ENCODE results near the gene TGM5. TPM values are rescaled to one million over a fixed set of nuclear protein-coding genes. Genes with fewer than 3 reads are reported as not detected.

The TGM5 gene
- total and polyA plus RNA-seq, 11 donors = 1.2 TPM; not detected in 10

DNA sequence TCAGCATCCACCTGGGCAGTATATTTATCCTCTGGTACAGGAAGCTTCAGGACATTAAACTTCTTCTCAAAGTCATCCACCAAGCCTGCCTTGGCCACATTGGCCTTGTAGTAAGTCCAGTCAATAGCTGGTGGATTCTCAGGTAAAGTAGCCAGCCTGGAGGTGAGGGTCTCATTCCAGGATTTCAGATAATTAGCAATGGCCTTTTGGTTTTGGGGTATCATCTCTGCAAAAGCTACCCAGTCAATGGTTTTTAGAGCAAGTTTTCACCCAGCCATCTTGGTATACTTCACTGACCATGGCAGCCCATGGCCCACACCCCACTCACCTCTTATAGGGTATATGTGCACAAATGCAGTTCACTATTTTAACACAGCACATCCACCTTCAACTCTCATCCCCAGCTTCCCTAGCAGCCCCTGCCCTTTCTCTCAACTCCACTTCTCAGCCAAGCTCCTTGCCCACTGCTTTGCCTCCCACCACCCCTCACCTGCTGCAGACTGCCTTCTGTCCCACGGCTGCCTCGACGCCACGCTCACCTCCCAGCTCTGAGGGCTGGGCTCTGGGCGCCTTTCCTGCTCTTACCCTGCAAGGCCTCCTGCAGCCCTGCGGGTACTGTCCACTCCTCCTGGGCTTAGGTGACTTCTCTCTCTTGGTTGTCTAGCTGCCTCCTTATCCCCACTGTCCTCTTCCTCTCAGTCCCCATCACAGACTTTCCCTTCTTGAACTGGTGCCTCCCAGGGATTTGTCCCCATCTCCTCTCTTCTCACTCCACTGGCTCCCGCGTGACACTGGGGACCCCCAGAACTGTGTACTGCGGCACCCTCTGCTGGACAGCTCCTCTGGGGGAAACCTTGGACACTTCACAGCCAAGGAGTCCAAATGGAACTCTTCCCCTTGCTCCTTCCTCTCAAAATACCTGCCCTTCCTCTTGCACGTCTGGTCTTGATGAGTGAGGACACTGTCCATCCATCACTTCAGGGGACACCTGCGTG, 1.7 kb upstream of the TGM5 start:
- Histone ChIP-seq H3K36me3 (no peaks in the 10 kb centered on the region), H3K9me3 (peaks cover 0 to 11% (median 0%) of the 10 kb centered on the region in 12 donors), H3K27ac (no peak overlapping the region), H3K4me1 (peaks cover 0 to 2% (median 0%) of the 10 kb centered on the region in 12 donors), H3K4me3 (no peak overlapping the region), H3K27me3 (peaks cover 0 to 10% (median 0%) of the 10 kb centered on the region in 9 donors)
- ATAC-seq (peak in 2 of 4 donors; percentile 39 to 52), DNase-seq (no peak)
- intact Hi-C loops (cut with DNase I) = no loop called here
- WGBS, 4 donors = 48 to 65% (median 58%) methylated on average over 11 of the region's 11 CpGs
- no peak for TF ChIP-seq POLR2A (IDR thresholded peaks at IDR 0.05)
- TF ChIP-seq, protein P1, sequence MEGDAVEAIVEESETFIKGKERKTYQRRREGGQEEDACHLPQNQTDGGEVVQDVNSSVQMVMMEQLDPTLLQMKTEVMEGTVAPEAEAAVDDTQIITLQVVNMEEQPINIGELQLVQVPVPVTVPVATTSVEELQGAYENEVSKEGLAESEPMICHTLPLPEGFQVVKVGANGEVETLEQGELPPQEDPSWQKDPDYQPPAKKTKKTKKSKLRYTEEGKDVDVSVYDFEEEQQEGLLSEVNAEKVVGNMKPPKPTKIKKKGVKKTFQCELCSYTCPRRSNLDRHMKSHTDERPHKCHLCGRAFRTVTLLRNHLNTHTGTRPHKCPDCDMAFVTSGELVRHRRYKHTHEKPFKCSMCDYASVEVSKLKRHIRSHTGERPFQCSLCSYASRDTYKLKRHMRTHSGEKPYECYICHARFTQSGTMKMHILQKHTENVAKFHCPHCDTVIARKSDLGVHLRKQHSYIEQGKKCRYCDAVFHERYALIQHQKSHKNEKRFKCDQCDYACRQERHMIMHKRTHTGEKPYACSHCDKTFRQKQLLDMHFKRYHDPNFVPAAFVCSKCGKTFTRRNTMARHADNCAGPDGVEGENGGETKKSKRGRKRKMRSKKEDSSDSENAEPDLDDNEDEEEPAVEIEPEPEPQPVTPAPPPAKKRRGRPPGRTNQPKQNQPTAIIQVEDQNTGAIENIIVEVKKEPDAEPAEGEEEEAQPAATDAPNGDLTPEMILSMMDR (IDR thresholded peaks at IDR 0.05) = peak in 6 of 12 donors; percentile 7 to 33 (median 15)

GRCh38 chr15:43267439-43267838, 711 bp upstream of the TGM5 start:
- Histone ChIP-seq H3K4me3 (no peak overlapping the region), H3K9me3 (peaks cover 0 to 10% (median 0%) of the 10 kb centered on the region in 12 donors), H3K36me3 (no peaks in the 10 kb centered on the region), H3K27ac (no peak overlapping the region), H3K27me3 (peaks cover 0 to 10% (median 0%) of the 10 kb centered on the region in 9 donors), H3K4me1 (no peaks in the 10 kb centered on the region)
- ATAC-seq (no peak), DNase-seq (no peak)
- intact Hi-C loops (cut with DNase I) = no loop called here
- 84 to 95% (median 93%) methylated on average over 2 of the region's 2 CpGs for WGBS, 4 donors
- TF ChIP-seq, protein P1 (IDR thresholded peaks at IDR 0.05) = no peak
- no peak for TF ChIP-seq POLR2A (IDR thresholded peaks at IDR 0.05)

DNA sequence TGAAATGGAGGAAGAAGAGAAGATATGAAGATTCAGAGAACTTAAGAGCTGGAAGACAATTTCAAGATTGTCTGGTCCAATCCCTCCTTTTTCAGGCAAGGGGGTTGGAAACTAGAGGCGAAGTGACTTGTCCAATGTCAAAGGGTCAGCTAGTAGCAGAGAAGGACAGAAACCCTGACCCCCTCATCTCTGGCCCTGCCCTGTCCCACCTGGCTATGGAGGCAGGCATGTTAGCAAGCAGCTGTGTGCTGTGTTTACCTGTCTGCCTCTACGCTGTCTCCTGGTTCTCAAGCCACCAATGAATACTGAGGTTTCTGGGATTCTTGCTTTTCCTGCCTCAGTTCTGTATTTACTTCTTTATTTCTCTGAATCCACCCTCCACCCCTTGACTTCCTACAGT, 342 bp downstream of the TGM5 start:
- Histone ChIP-seq H3K9me3 (no peaks in the 10 kb centered on the region), H3K36me3 (no peaks in the 10 kb centered on the region), H3K27me3 (peaks cover 0 to 10% (median 0%) of the 10 kb centered on the region in 9 donors), H3K4me3 (no peak overlapping the region), H3K27ac (no peak overlapping the region), H3K4me1 (no peaks in the 10 kb centered on the region)
- intact Hi-C loops (cut with DNase I) = no loop called here
- DNase-seq = no peak
- no peak for TF ChIP-seq POLR2A (IDR thresholded peaks at IDR 0.05)
- TF ChIP-seq, protein P1 (IDR thresholded peaks at IDR 0.05) = no peak
- 89 to 100% (median 95%) methylated on average over 2 of the region's 2 CpGs for WGBS, 4 donors
- no peak for ATAC-seq

DNA sequence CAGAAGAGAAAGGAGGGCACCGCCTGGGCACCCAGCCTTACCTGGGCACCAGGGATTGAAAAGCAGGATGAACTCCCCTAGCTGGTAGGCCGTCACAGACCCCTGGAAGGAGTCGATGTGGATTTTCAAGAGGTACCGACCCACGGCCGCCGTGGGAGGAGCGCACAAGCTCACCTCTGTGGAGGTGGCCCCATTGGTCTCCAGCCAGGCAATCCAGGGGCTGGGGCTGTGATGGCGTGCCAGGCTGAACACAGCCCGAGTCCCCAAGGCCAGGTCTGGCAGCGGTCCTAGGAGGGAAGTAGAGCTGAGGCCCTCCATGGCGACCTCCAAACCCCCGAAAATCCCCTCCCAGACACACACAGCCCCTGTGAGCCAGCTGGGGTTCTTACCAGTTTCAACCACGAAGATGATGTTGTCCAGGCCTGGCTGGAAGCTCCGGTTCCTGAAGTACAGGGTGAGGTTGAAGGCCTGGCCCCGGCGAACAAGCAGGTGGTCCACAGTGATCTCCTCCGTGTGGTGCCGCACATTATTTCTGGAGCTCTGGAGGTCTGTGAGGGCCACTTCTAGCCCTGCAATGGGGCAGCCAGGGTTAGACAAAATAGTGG, 6.6 kb downstream of the TGM5 start:
- DNase-seq (no peak), ATAC-seq (no peak)
- H3K9me3 ChIP-seq = no peaks in the 10 kb centered on the region
- peaks cover 0 to 8% (median 0%) of the 10 kb centered on the region in 9 donors for H3K27me3 ChIP-seq
- 85 to 90% (median 88%) methylated on average over 13 to 19 of the region's 19 CpGs for WGBS, 4 donors
- intact Hi-C loops (cut with DNase I) = no loop called here
- H3K27ac ChIP-seq = no peak overlapping the region
- no peak overlapping the region for H3K4me3 ChIP-seq
- no peak for TF ChIP-seq POLR2A (IDR thresholded peaks at IDR 0.05)
- TF ChIP-seq, protein P1 (IDR thresholded peaks at IDR 0.05) = no peak
- no peaks in the 10 kb centered on the region for H3K4me1 ChIP-seq
- no peaks in the 10 kb centered on the region for H3K36me3 ChIP-seq

All from heart left ventricle (tissue), 16 donors.